Spinal cord (tissue), 4 donors: ENCODE data around the gene SLC40A1. TPM values are rescaled to one million over a fixed set of nuclear protein-coding genes. Genes with fewer than 3 reads are reported as not detected.

Experiments used
- polyA plus RNA-seq, 2 donors: library from polyadenylated mRNA; unstranded; fragments of 120-200 nt; gene quantifications; one replicate each; pipeline ENCODE4 v1.2.1, GENCODE V29; 2013; ENCODE audit not compliant: insufficient read length in 2 of 2
- total RNA-seq, 2 donors: library from RNA; depleted of rRNA in 1 of 2; stranded (reverse); fragments of 120-200 nt in 1 of 2; fragments of >200 nt in 1 of 2; gene quantifications; one replicate each; pipeline versions ENCODE4 v1.2.3 to v1.2.4, GENCODE V29; 2013 to 2014

The SLC40A1 gene
- total and polyA plus RNA-seq, 4 donors, result 25.7 to 156 (median 41.9) TPM

Other genes starting within 250 kb of the SLC40A1 start
- gene WDR75, start 139.3 kb downstream of the SLC40A1 start, total RNA-seq, result 10 to 100 TPM; 44.6 to 76.9 TPM
- 10 to 100 TPM; 42.3 to 44.0 TPM for gene WDR75, start 139.3 kb downstream of the SLC40A1 start, polyA plus RNA-seq
- 10 to 100 TPM; 58.8 to 73.1 TPM for gene ASNSD1, start 80.7 kb upstream of the SLC40A1 start, total RNA-seq
- gene ASNSD1, start 80.7 kb upstream of the SLC40A1 start, polyA plus RNA-seq, result 10 to 100 TPM; 53.9 to 54.1 TPM
- 10 to 100 TPM; 22.7 to 41.7 TPM for gene ANKAR, start 93.9 kb upstream of the SLC40A1 start, total RNA-seq
- 1 to 10 TPM; 6.4 to 7.1 TPM for gene ANKAR, start 93.9 kb upstream of the SLC40A1 start, polyA plus RNA-seq
- 10 to 100 TPM; 17.4 to 21.3 TPM for gene OSGEPL1, start 182.0 kb upstream of the SLC40A1 start, total RNA-seq
- 10 to 100 TPM; 17.4 to 18.7 TPM for gene OSGEPL1, start 182.0 kb upstream of the SLC40A1 start, polyA plus RNA-seq
- gene ORMDL1, start 203.6 kb upstream of the SLC40A1 start, total RNA-seq, result 10 to 100 TPM; 93.1 to 93.2 TPM
- 100 to 1,000 TPM in 1 of 2 donors, 10 to 100 TPM in 1; 95.5 to 105 TPM for gene ORMDL1, start 203.6 kb upstream of the SLC40A1 start, polyA plus RNA-seq
- 10 to 100 TPM; 29.8 to 61.0 TPM for gene PMS1, start 203.7 kb upstream of the SLC40A1 start, total RNA-seq
- 10 to 100 TPM; 28.9 to 32.1 TPM for gene PMS1, start 203.7 kb upstream of the SLC40A1 start, polyA plus RNA-seq